ENCODE measurements around the gene LRP1B.

Gene LRP1B

GRCh38 chr2:142165790-142166189, 35.0 kb upstream of the LRP1B start:
- no peak overlapping the region for H3K4me3 ChIP-seq (ENCODE audit: low read depth, low read length)
- TF ChIP-seq, protein P1, sequence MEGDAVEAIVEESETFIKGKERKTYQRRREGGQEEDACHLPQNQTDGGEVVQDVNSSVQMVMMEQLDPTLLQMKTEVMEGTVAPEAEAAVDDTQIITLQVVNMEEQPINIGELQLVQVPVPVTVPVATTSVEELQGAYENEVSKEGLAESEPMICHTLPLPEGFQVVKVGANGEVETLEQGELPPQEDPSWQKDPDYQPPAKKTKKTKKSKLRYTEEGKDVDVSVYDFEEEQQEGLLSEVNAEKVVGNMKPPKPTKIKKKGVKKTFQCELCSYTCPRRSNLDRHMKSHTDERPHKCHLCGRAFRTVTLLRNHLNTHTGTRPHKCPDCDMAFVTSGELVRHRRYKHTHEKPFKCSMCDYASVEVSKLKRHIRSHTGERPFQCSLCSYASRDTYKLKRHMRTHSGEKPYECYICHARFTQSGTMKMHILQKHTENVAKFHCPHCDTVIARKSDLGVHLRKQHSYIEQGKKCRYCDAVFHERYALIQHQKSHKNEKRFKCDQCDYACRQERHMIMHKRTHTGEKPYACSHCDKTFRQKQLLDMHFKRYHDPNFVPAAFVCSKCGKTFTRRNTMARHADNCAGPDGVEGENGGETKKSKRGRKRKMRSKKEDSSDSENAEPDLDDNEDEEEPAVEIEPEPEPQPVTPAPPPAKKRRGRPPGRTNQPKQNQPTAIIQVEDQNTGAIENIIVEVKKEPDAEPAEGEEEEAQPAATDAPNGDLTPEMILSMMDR (IDR thresholded peaks at IDR 0.05; ENCODE audit: low read depth, low read length, missing control alignments) = peak; percentile 8
- peak; percentile 7 for DNase-seq (ENCODE audit: low read depth)

GRCh38 chr2:142153601-142154000, 22.8 kb upstream of the LRP1B start:
- TF ChIP-seq, protein P1 (IDR thresholded peaks at IDR 0.05; ENCODE audit: low read depth, low read length, missing control alignments) = no peak
- no peak overlapping the region for H3K4me3 ChIP-seq (ENCODE audit: low read depth, low read length)
- DNase-seq (ENCODE audit: low read depth) = no peak

- TF ChIP-seq, protein P1 (IDR thresholded peaks at IDR 0.05; ENCODE audit: low read depth, low read length, missing control alignments) = no peak
- no peak for DNase-seq (ENCODE audit: low read depth)
- H3K4me3 ChIP-seq (ENCODE audit: low read depth, low read length) = no peak overlapping the region
Observed at GRCh38 chr2:142150453-142150852, 19.6 kb upstream of the LRP1B start.

GRCh38 chr2:142144547-142144946, 13.7 kb upstream of the LRP1B start:
- H3K4me3 ChIP-seq (ENCODE audit: low read depth, low read length) = no peak overlapping the region
- no peak for DNase-seq (ENCODE audit: low read depth)
- TF ChIP-seq, protein P1 (IDR thresholded peaks at IDR 0.05; ENCODE audit: low read depth, low read length, missing control alignments) = no peak

- H3K4me3 ChIP-seq (ENCODE audit: low read depth, low read length) = no peak overlapping the region
- no peak for DNase-seq (ENCODE audit: low read depth)
- TF ChIP-seq, protein P1 (IDR thresholded peaks at IDR 0.05; ENCODE audit: low read depth, low read length, missing control alignments) = no peak
Observed at GRCh38 chr2:142142595-142142994, 11.8 kb upstream of the LRP1B start.

DNA sequence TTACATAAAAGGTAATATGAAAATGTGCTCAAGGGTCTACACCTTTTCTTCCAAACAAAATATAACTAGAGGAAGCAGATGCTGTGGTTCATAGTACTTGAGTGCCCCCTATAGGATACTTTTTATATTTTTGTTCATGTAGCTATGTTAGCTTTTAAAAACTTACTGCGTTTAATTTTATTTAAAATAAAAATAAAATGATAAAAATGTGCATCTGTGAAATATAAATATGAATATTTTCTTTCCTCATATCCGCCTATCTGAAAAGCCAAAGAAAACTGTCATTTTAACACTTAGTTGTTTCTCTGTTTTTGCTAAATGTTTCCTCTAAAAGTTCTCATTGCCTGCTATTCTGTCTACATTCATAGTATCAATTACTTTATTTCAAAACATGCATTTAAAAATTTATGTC, 9.6 kb upstream of the LRP1B start:
- no peak for DNase-seq (ENCODE audit: low read depth)
- H3K4me3 ChIP-seq (ENCODE audit: low read depth, low read length) = no peak overlapping the region
- TF ChIP-seq, protein P1 (IDR thresholded peaks at IDR 0.05; ENCODE audit: low read depth, low read length, missing control alignments) = peak; percentile 43

- no peak for DNase-seq (ENCODE audit: low read depth)
- TF ChIP-seq, protein P1 (IDR thresholded peaks at IDR 0.05; ENCODE audit: low read depth, low read length, missing control alignments) = no peak
- H3K4me3 ChIP-seq (ENCODE audit: low read depth, low read length) = no peak overlapping the region
Observed at GRCh38 chr2:142139384-142139783, 8.6 kb upstream of the LRP1B start.

All from GM12864 (cell line).